ENCODE measurements around the gene PLXNA4. TPM values are rescaled to one million over a fixed set of nuclear protein-coding genes. Genes with fewer than 3 reads are reported as not detected.

PLXNA4 gene
- total RNA-seq, 2 donors from 2014 or later, result 12.2 to 27.7 TPM

DNA sequence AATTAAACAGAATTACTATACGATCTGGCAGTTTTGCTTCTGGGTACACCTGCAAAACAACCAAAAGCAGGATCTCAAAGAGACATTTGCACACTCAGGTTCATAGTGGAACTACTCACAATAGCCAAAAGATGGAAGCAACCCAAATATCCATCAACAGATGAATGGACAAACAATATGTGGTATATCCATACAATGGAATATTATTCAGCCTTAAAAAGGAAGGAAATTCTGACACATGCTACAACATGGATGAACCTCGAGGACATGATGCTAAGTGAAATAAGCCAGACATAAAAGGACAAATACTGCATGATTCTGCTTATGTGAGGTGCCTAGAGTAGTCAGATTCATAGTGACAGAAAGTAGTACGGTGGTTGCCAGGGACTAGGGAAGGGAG lies 330.7 kb downstream of the PLXNA4 start:
- Histone ChIP-seq H3K27me3 (replicated peaks; ENCODE audit: insufficient read depth) (no peaks in the 10 kb centered on the region), H3K27ac (no peak overlapping the region), H3K36me3 (no peaks in the 10 kb centered on the region), H3K9me3 (no peaks in the 10 kb centered on the region), H3K4me3 (no peak overlapping the region), H3K4me1 (ENCODE audit: control insufficient read depth in 1 of 2, low read depth in 2 of 2) (peaks cover 0 to 4% of the 10 kb centered on the region in 2 donors)
- ATAC-seq (ENCODE audit: insufficient number of reproducible peaks, low FRiP score, low read depth) (no peak), DNase-seq (ENCODE audit: low spot score) (no peak)
- TF ChIP-seq, protein P1, sequence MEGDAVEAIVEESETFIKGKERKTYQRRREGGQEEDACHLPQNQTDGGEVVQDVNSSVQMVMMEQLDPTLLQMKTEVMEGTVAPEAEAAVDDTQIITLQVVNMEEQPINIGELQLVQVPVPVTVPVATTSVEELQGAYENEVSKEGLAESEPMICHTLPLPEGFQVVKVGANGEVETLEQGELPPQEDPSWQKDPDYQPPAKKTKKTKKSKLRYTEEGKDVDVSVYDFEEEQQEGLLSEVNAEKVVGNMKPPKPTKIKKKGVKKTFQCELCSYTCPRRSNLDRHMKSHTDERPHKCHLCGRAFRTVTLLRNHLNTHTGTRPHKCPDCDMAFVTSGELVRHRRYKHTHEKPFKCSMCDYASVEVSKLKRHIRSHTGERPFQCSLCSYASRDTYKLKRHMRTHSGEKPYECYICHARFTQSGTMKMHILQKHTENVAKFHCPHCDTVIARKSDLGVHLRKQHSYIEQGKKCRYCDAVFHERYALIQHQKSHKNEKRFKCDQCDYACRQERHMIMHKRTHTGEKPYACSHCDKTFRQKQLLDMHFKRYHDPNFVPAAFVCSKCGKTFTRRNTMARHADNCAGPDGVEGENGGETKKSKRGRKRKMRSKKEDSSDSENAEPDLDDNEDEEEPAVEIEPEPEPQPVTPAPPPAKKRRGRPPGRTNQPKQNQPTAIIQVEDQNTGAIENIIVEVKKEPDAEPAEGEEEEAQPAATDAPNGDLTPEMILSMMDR (IDR thresholded peaks at IDR 0.05), result no peak

DNA sequence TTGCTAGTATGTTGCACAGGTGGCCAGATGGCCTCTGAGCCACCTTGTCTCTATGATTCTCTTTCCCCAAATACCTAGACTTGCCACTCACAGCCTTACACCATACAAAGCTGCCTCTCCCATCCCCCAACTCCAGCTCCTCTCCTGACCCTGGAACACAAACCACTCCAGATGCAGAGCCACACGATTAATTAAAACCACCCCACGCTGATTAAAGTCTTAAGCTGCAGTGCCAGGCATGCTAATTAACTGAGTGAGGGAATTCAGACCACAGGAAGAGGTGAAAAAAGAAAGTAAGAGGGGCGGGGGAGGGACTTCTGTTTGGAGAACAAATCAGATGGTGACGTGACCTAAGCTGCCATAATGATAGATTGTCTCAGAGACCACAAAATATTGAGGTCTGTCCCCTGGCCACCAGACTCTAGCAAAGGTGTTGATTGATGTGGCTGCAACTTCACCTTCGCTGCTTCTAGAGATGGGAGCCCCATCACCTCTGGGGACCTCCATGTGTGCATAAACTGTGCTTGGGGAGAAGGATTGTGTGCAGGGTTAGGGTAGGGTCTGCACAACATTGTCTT lies 331.3 kb downstream of the PLXNA4 start:
- TF ChIP-seq, protein P1 (IDR thresholded peaks at IDR 0.05), result no peak
- DNase-seq (ENCODE audit: low spot score) (no peak), ATAC-seq (ENCODE audit: insufficient number of reproducible peaks, low FRiP score, low read depth) (no peak)
- Histone ChIP-seq H3K27ac (no peak overlapping the region), H3K4me3 (no peak overlapping the region), H3K36me3 (no peaks in the 10 kb centered on the region), H3K4me1 (ENCODE audit: control insufficient read depth in 1 of 2, low read depth in 2 of 2) (no peaks in the 10 kb centered on the region), H3K27me3 (replicated peaks; ENCODE audit: insufficient read depth) (no peaks in the 10 kb centered on the region), H3K9me3 (no peaks in the 10 kb centered on the region)

DNA sequence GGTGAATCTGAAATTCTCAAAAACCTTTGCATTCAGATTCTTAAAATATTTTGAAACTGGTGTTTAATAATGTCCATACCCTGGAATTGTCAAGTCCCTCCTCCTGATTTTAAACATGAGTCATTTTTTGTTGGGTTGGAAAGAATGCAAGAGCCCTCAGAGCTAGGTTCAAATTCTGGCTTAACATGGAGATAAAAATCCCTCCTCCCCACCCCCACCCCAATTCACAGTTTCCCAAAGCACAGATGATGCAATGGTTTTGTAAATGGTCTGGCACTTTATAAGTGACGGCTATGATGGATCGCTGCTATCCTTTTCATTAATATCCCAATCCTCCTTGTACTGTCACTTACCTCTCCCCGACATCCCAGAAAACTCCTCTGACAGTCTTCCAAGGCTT lies 332.8 kb downstream of the PLXNA4 start:
- ATAC-seq (ENCODE audit: insufficient number of reproducible peaks, low FRiP score, low read depth) (no peak), DNase-seq (ENCODE audit: low spot score) (no peak)
- no peak overlapping the region for H3K4me3 ChIP-seq
- H3K9me3 ChIP-seq, result no peaks in the 10 kb centered on the region
- no peaks in the 10 kb centered on the region for H3K4me1 ChIP-seq (ENCODE audit: control insufficient read depth in 1 of 2, low read depth in 2 of 2)
- H3K27ac ChIP-seq, result no peak overlapping the region
- H3K36me3 ChIP-seq, result no peaks in the 10 kb centered on the region
- H3K27me3 ChIP-seq (replicated peaks; ENCODE audit: insufficient read depth), result no peaks in the 10 kb centered on the region
- TF ChIP-seq, protein P1 (IDR thresholded peaks at IDR 0.05), result no peak

DNA sequence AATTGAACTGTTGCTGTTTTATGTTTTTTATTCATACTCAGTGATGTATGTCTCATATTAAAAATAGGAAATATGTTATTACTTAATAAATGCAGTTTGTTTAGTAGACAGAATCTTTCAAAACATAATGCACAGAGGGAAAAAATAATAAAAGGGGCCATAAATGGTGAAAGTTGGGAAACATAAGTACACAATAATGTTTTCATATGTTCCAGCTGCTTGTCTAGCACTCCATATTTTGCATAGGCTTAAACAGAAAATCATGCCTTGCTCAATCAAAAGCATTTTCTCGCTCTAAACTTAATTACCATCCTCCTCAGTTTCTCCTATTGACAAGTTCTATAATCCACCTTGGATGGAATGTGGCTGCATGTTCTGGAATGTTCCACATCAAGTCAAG lies 333.2 kb downstream of the PLXNA4 start:
- no peak for DNase-seq (ENCODE audit: low spot score)
- TF ChIP-seq, protein P1 (IDR thresholded peaks at IDR 0.05), result no peak
- H3K27ac ChIP-seq, result no peak overlapping the region
- H3K36me3 ChIP-seq, result no peaks in the 10 kb centered on the region
- H3K27me3 ChIP-seq (replicated peaks; ENCODE audit: insufficient read depth), result no peaks in the 10 kb centered on the region
- no peak overlapping the region for H3K4me3 ChIP-seq
- H3K4me1 ChIP-seq (ENCODE audit: control insufficient read depth in 1 of 2, low read depth in 2 of 2), result no peaks in the 10 kb centered on the region
- H3K9me3 ChIP-seq, result no peaks in the 10 kb centered on the region
- no peak for ATAC-seq (ENCODE audit: insufficient number of reproducible peaks, low FRiP score, low read depth)

DNA sequence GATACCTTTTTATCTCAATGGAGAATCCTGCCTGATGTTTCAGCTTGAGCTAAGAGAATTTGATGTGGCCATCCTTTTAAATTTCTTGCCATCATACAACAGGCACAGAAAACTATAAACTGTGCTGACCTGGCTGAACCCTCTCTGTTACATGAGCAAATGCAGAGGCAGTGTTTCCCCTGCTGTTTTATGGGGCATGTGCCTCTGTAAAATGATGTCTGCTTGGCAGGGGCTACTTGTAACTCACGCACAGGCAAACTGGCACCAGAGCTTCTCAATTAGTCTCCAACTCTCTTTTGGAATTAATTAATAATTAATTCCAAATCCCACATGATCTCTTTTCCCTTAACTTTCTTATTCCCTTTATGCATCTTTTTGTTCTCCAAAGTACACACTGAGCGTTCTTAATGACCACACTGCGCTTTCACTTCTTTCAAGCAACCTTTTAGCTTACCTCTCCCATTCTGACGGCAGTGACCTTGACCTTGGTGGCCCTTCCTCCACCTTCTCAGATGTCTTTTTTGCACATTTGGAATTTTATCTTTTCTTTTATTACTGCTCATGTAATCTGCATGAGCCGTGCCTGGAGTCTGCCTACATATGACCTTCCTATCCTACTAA lies 334.0 kb downstream of the PLXNA4 start:
- H3K4me3 ChIP-seq, result no peak overlapping the region
- no peak overlapping the region for H3K27ac ChIP-seq
- no peaks in the 10 kb centered on the region for H3K36me3 ChIP-seq
- H3K9me3 ChIP-seq, result no peaks in the 10 kb centered on the region
- no peaks in the 10 kb centered on the region for H3K27me3 ChIP-seq (replicated peaks; ENCODE audit: insufficient read depth)
- DNase-seq (ENCODE audit: low spot score) (no peak), ATAC-seq (ENCODE audit: insufficient number of reproducible peaks, low FRiP score, low read depth) (no peak)
- no peaks in the 10 kb centered on the region for H3K4me1 ChIP-seq (ENCODE audit: control insufficient read depth in 1 of 2, low read depth in 2 of 2)
- TF ChIP-seq, protein P1 (IDR thresholded peaks at IDR 0.05), result no peak

Measured in thoracic aorta (tissue), 2 donors.